Caco-2 (cell line): ENCODE measurements around the gene ZNF850. TPM values are rescaled to one million over a fixed set of nuclear protein-coding genes. Genes with fewer than 3 reads are reported as not detected.
"Not testable (repeated sequence)": the region's sequence is repeated elsewhere in the genome, so short reads cannot be mapped to it uniquely, and the experiment has no call there.

ENCODE experiments used
- BruUV-seq: library from RNA; stranded (reverse); fragments of 400-500 nt; replicated peaks from 2 replicates; lab custom pipeline; 2021; lab: Mats Ljungman, UMichigan
- CTCF ChIA-PET: fragments of 300-600 bp; sonication (Branson Sonifier 250); formaldehyde crosslinking; loops from one replicate; lab custom pipeline; 2022; ENCODE audit warnings: antibody characterized with exemption; lab: Charles Lee
- POLR2A ChIA-PET: fragments of 300-600 bp; sonication (Branson Sonifier 250); formaldehyde crosslinking; loops from one replicate; lab custom pipeline; 2022; ENCODE audit warnings: antibody characterized with exemption; lab: Charles Lee
- DNase-seq, 2 experiments: peaks; one replicate each; pipeline versions ENCODE4 v3.0.0 to v3.0.0-alpha.2; 2020 to 2022
- H3K27me3 ChIP-seq: replicated peaks from 2 replicates; pipeline ENCODE4 v1.6.0; 2011; ENCODE audit warnings: low read length; ENCODE audit not compliant: control insufficient read depth, insufficient read depth
- H3K36me3 ChIP-seq: 2 replicates; pipeline ENCODE4 v1.5.1; 2011; ENCODE audit warnings: low read length; ENCODE audit not compliant: control insufficient read depth, insufficient read depth
- H3K4me1 ChIP-seq: fragments of 250-450 bp; sonication (Bioruptor Pico); 2 replicates; pipeline ENCODE4 v1.5.1; 2020; ENCODE audit warnings: mild to moderate bottlenecking
- H3K4me3 ChIP-seq: 2 replicates; pipeline ENCODE4 v1.5.1; 2011; ENCODE audit warnings: low read depth, mild to moderate bottlenecking, control low read depth, low read length
- H3K9me3 ChIP-seq: fragments of 250-450 bp; sonication (Bioruptor Pico); 2 replicates; pipeline ENCODE4 v1.5.1; 2020; ENCODE audit warnings: mild to moderate bottlenecking, moderate library complexity
- H3K27ac Mint-ChIP-seq: one replicate; pipeline ENCODE4 v1.8.0; 2022; ENCODE audit warnings: mixed read lengths; ENCODE audit not compliant: unreplicated experiment
- H3K27me3 Mint-ChIP-seq: one replicate; pipeline ENCODE4 v1.8.0; 2022; ENCODE audit warnings: mixed read lengths; ENCODE audit not compliant: insufficient read depth, unreplicated experiment
- H3K36me3 Mint-ChIP-seq: one replicate; pipeline ENCODE4 v1.8.0; 2022; ENCODE audit warnings: mild to moderate bottlenecking, mixed read lengths; ENCODE audit not compliant: insufficient read depth, unreplicated experiment
- H3K4me1 Mint-ChIP-seq: one replicate; pipeline ENCODE4 v1.8.0; 2022; ENCODE audit warnings: low read depth, mixed read lengths; ENCODE audit not compliant: unreplicated experiment
- H3K4me3 Mint-ChIP-seq: one replicate; pipeline ENCODE4 v1.8.0; 2022; ENCODE audit warnings: mild to moderate bottlenecking, moderate library complexity, mixed read lengths; ENCODE audit not compliant: unreplicated experiment
- H3K9me3 Mint-ChIP-seq: one replicate; pipeline ENCODE4 v1.8.0; 2022; ENCODE audit warnings: mixed read lengths; ENCODE audit not compliant: unreplicated experiment
- CTCF ChIP-seq, 2 experiments: fragments of 200-600 bp in 1 of 2; IDR thresholded peaks; 1 replicate in 1 of 2; 2 replicates in 1 of 2; pipeline versions ENCODE4 v1.5.1 to v1.8.0; 2011 to 2022; ENCODE audit warnings: antibody characterized with exemption in 1 of 2, control low read depth in 1 of 2, inconsistent platforms in 1 of 2, low read depth in 1 of 2, low read length in 1 of 2, mild to moderate bottlenecking in 1 of 2, moderate library complexity in 1 of 2; ENCODE audit not compliant: insufficient read depth in 1 of 2, severe bottlenecking in 1 of 2, unreplicated experiment in 1 of 2
- intact Hi-C: fragments of 100-400 bp; cut with micrococcal nuclease; formaldehyde crosslinking; loops from one replicate; pipeline ENCODE4 v1.10.0; 2022; ENCODE audit not compliant: unreplicated experiment
- total RNA-seq: library from RNA; stranded (reverse); gene quantifications from 2 replicates; pipeline ENCODE4 v1.2.3, GENCODE V29; 2022

ZNF850 gene
- total RNA-seq, 1 experiment from 2014 or later, result 7.8 TPM

GRCh38 chr19:36748431-36749275, 24.0 kb downstream of the ZNF850 start:
- Histone ChIP-seq H3K4me3 (no peak overlapping the region), H3K4me1 (peaks cover 7% of the 10 kb centered on the region; the same call in 1 of the 2 replicates), H3K27me3 (no peaks in the 10 kb centered on the region), H3K9me3 (peaks cover 68% of the 10 kb centered on the region), H3K36me3 (peaks cover 4% of the 10 kb centered on the region)
- BruUV-seq, result no TSS peak
- H3K4me1 Mint-ChIP-seq, result no peaks in the 10 kb centered on the region
- POLR2A ChIA-PET, result no interaction called here
- intact Hi-C loops, result no loop called here
- H3K27ac Mint-ChIP-seq, result no peak overlapping the region
- no peak for DNase-seq
- CTCF ChIA-PET, result no interaction called here
- H3K9me3 Mint-ChIP-seq, result peaks cover 43% of the 10 kb centered on the region
- H3K36me3 Mint-ChIP-seq, result peaks cover 79% of the 10 kb centered on the region
- no peak for TF ChIP-seq CTCF (IDR thresholded peaks at IDR 0.05; ENCODE audit: insufficient read depth in 1 of 2, low read depth in 1 of 2, low read length in 1 of 2, severe bottlenecking in 1 of 2, unreplicated experiment in 1 of 2)
- H3K4me3 Mint-ChIP-seq, result no peak overlapping the region
- H3K27me3 Mint-ChIP-seq, result no peaks in the 10 kb centered on the region

GRCh38 chr19:36747750-36748149, 24.9 kb downstream of the ZNF850 start:
- ChIA-PET CTCF (no interaction called here), POLR2A (no interaction called here)
- H3K4me3 ChIP-seq, result no peak overlapping the region
- H3K4me3 Mint-ChIP-seq, result no peak overlapping the region
- peaks cover 4% of the 10 kb centered on the region for H3K36me3 ChIP-seq
- H3K4me1 Mint-ChIP-seq, result no peaks in the 10 kb centered on the region
- intact Hi-C loops, result no loop called here
- TF ChIP-seq CTCF (IDR thresholded peaks at IDR 0.05; ENCODE audit: insufficient read depth in 1 of 2, low read depth in 1 of 2, low read length in 1 of 2, severe bottlenecking in 1 of 2, unreplicated experiment in 1 of 2), result no peak
- H3K4me1 ChIP-seq, result peaks cover 7% of the 10 kb centered on the region; the same call in 1 of the 2 replicates
- H3K9me3 Mint-ChIP-seq, result peaks cover 38% of the 10 kb centered on the region
- peaks cover 71% of the 10 kb centered on the region for H3K9me3 ChIP-seq
- no peak for DNase-seq
- peaks cover 73% of the 10 kb centered on the region for H3K36me3 Mint-ChIP-seq
- H3K27me3 Mint-ChIP-seq, result no peaks in the 10 kb centered on the region
- no TSS peak for BruUV-seq
- no peak overlapping the region for H3K27ac Mint-ChIP-seq
- H3K27me3 ChIP-seq, result no peaks in the 10 kb centered on the region

GRCh38 chr19:36745870-36746269, 26.7 kb downstream of the ZNF850 start:
- Histone ChIP-seq H3K36me3 (peaks cover 4% of the 10 kb centered on the region), H3K4me3 (no peak overlapping the region), H3K4me1 (peaks cover 7% of the 10 kb centered on the region; the same call in 1 of the 2 replicates), H3K9me3 (peaks cover 61% of the 10 kb centered on the region), H3K27me3 (no peaks in the 10 kb centered on the region)
- peaks cover 29% of the 10 kb centered on the region for H3K9me3 Mint-ChIP-seq
- DNase-seq, result peak in 1 of 2 experiments; percentile 23
- TF ChIP-seq CTCF (IDR thresholded peaks at IDR 0.05; ENCODE audit: insufficient read depth in 1 of 2, low read depth in 1 of 2, low read length in 1 of 2, severe bottlenecking in 1 of 2, unreplicated experiment in 1 of 2), result no peak
- H3K27ac Mint-ChIP-seq, result no peak overlapping the region
- no peak overlapping the region for H3K4me3 Mint-ChIP-seq
- no TSS peak for BruUV-seq
- intact Hi-C loops, result no loop called here
- no peaks in the 10 kb centered on the region for H3K27me3 Mint-ChIP-seq
- ChIA-PET CTCF (no interaction called here), POLR2A (no interaction called here)
- peaks cover 60% of the 10 kb centered on the region for H3K36me3 Mint-ChIP-seq
- H3K4me1 Mint-ChIP-seq, result no peaks in the 10 kb centered on the region

GRCh38 chr19:36736166-36736565, 36.4 kb downstream of the ZNF850 start:
- peak; percentile 5 to 35 for DNase-seq
- CTCF ChIA-PET, H3K4me3 Mint-ChIP-seq, H3K4me1 Mint-ChIP-seq, BruUV-seq, POLR2A ChIA-PET, H3K27me3 ChIP-seq, H3K36me3 ChIP-seq, H3K36me3 Mint-ChIP-seq, H3K4me3 ChIP-seq, H3K27ac Mint-ChIP-seq, H3K27me3 Mint-ChIP-seq, H3K4me1 ChIP-seq, intact Hi-C loops: not testable (repeated sequence)
- peaks cover 82% of the 10 kb centered on the region for H3K9me3 Mint-ChIP-seq
- H3K9me3 ChIP-seq, result peaks cover 41% of the 10 kb centered on the region
